ENCODE measurements around the gene TROAP.
"Not testable (repeated sequence)": the region's sequence is repeated elsewhere in the genome, so short reads cannot be mapped to it uniquely, and the experiment has no call there.

The TROAP gene

DNA sequence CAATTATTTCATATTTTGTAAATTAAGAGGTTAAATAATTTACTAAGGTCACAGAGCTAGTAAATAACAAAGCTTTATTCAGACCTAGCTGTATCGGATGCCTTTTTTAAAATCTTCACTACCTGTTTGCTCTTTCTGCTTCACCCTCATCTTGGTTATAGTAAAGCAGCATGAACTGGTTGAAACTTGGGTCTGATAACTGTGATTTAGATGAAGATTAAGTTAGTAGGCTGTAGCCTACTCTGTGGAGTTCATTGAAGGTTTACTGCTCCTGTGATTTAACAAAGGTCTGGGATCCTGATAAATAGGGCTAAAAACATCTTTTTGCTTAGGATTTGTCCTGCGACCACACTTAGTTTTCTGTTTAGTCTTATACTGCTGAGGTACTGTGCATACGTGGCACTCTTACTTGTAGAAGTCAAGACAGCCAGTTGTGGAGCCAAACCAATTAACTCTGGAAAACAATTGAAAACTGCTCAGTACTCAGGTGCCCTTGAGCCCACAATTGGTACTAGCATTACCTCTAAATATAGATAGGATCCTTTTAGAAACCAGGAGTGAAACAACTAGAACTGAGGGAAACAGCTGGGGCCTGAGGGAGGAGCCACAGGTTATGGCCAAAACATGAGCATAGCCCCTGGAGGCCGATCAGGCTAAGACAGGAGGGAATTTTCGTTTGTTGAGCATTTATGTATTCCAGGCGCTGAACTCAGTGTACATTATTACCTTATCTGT is 46.5 kb downstream of the TROAP start:
- DNase-seq, result no peak

DNA sequence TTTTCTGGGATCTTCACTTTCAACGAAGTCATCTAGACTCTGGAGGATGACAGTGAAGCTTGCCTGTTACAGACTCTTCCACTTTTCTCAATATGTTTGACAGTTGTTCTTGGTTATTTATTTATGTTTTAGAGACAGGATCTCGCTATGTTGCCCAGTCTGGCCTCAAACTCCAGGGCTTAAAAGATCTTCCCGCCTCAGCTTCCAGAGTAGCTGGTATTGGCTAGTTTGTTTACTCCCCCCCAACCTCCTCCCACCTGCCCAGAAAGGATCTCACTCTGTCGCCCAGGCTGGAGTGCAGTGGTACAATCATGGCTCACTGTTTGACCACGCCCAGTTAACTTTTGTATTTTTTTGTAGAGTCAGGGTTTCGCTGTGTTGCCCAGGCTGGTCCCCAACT is 47.5 kb downstream of the TROAP start:
- DNase-seq, result no peak

DNA sequence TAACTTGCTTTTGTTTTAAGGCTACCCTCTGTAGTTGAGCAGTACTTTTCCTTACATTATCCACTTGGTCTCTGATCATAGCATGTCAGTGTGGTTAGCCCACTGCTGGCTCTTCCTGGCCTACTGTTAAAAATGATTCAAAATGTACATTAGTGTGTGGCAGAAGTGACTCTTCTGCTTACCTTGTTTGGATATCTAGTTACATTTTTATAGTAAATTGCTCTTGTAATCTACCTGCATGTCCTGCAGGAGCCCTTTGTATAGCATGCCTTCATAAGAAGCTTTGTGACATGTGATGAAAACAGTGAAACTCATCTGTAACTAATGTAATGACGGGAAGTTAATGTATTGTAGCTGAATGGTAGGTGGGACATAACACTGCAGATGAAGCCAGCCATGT is 52.4 kb downstream of the TROAP start:
- DNase-seq, result no peak

DNA sequence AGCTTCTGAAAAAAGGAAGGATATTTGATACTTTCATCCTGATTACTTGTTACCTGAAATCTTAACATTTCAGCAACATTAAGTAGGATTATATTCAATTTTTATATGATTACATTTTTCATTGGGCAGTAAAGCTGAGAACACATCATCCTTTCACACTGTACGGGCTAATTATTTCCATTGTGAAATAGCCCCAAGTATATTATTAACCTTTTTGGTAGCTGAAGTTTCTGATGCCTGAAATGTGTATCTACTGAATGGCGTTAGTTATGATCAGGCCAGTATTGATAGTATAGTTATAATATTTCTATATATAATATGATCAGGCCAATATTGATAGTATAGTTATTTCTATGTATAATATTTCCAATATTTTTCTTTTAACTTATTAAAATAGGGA is 54.3 kb downstream of the TROAP start:
- no peak for DNase-seq

DNA sequence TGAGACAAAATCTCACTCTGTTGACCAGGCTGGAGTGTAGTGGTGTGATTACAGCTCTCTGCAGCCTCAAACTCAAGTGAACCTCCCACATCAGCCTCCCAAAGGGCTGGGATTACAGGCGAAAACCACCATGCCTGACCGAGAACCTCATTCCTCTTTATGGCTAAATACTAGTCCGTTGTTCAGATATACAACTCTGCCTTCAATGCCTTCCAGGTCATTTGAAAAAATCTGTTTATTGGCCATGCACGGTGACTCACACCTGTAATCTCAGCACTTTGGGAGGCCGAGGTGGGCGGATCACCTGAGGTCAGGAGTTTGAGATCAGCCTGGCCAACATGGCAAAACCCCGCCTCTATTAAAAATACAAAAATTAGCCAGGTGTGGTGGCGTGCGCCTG is 57.1 kb downstream of the TROAP start:
- not testable (repeated sequence) for DNase-seq
